HepG2 (cell line): ENCODE data around the gene HMGN1. TPM values are rescaled to one million over a fixed set of nuclear protein-coding genes. Genes with fewer than 3 reads are reported as not detected.
A peak's percentile ranks its signal among the peaks of the same experiment; 100 is the strongest.

Experiments
- AKNA ChIP-seq: sonication (generic); formaldehyde crosslinking; IDR thresholded peaks from 2 replicates; pipeline ENCODE4 v1.4.0; 2020; ENCODE audit warnings: missing genetic modification reagents, borderline replicate concordance
- BRD4 ChIP-seq: sonication (generic); formaldehyde crosslinking; IDR thresholded peaks from 2 replicates; pipeline ENCODE4 v1.4.0; 2020; ENCODE audit warnings: missing genetic modification reagents
- FOSL1 ChIP-seq: sonication (generic); formaldehyde crosslinking; IDR thresholded peaks from 2 replicates; pipeline ENCODE4 v1.9.0; 2021; ENCODE audit warnings: missing genetic modification reagents, borderline replicate concordance
- HHEX ChIP-seq: IDR thresholded peaks from 2 replicates; pipeline ENCODE4 v1.6.1; 2016; ENCODE audit warnings: control low read depth
- MEF2D ChIP-seq: sonication (generic); formaldehyde crosslinking; IDR thresholded peaks from 2 replicates; pipeline ENCODE4 v1.5.1; 2020; ENCODE audit warnings: mild to moderate bottlenecking, missing genetic modification reagents
- MIXL1 ChIP-seq: IDR thresholded peaks from 2 replicates; pipeline ENCODE4 v1.6.1; 2016
- NFYB ChIP-seq: sonication (generic); formaldehyde crosslinking; IDR thresholded peaks from 2 replicates; pipeline ENCODE4 v1.4.0; 2020; ENCODE audit warnings: missing genetic modification reagents
- NR2F2 ChIP-seq: IDR thresholded peaks from 2 replicates; pipeline ENCODE4 v1.6.1; 2012; ENCODE audit warnings: low read depth, inconsistent platforms, borderline replicate concordance
- PRMT3 ChIP-seq: sonication (generic); formaldehyde crosslinking; IDR thresholded peaks from 2 replicates; pipeline ENCODE4 v1.8.1; 2022; ENCODE audit warnings: low read depth, mild to moderate bottlenecking, moderate library complexity, missing genetic modification reagents, borderline replicate concordance
- RORA ChIP-seq: sonication (generic); formaldehyde crosslinking; IDR thresholded peaks from 2 replicates; pipeline ENCODE4 v1.5.0; 2020; ENCODE audit warnings: mild to moderate bottlenecking, missing genetic modification reagents, moderate library complexity
- SOX13 ChIP-seq, 3 experiments: fragments of 450-650 bp in 1 of 3; sonication (generic) in 1 of 3; formaldehyde crosslinking in 1 of 3; IDR thresholded peaks in 2 of 3; conservative IDR thresholded peaks in 1 of 3; 2 replicates each; pipeline versions ENCODE4 v1.5.0 to v1.6.1; 2016 to 2020; ENCODE audit warnings: antibody characterized with exemption in 1 of 3, mild to moderate bottlenecking in 1 of 3, missing compliant biosample characterization in 1 of 3, missing genetic modification reagents in 1 of 3, moderate library complexity in 1 of 3
- U2AF2 ChIP-seq: fragments of 200-400 bp; formaldehyde crosslinking; IDR thresholded peaks from 2 replicates; pipeline ENCODE4 v1.6.1; 2017; ENCODE audit warnings: low read depth, mild to moderate bottlenecking, low read length
- XBP1 ChIP-seq: sonication (generic); formaldehyde crosslinking; IDR thresholded peaks from 2 replicates; pipeline ENCODE4 v1.5.0; 2020; ENCODE audit warnings: missing genetic modification reagents
- ZIK1 ChIP-seq: sonication (generic); formaldehyde crosslinking; IDR thresholded peaks from 2 replicates; pipeline ENCODE4 v1.5.0; 2020; ENCODE audit warnings: mild to moderate bottlenecking, low read depth, missing genetic modification reagents, borderline replicate concordance
- ZKSCAN1 ChIP-seq: fragments of 150-350 bp; IDR thresholded peaks from 2 replicates; pipeline ENCODE4 v1.6.1; 2014; ENCODE audit warnings: low read length
- ZNF207 ChIP-seq: fragments of 450-650 bp; IDR thresholded peaks from 2 replicates; pipeline ENCODE4 v1.6.1; 2016; ENCODE audit warnings: antibody characterized with exemption, borderline replicate concordance
- ZNF232 ChIP-seq: sonication (generic); formaldehyde crosslinking; IDR thresholded peaks from 2 replicates; pipeline ENCODE4 v1.4.0; 2020; ENCODE audit warnings: missing genetic modification reagents, borderline replicate concordance
- ZNF543 ChIP-seq: sonication (generic); formaldehyde crosslinking; IDR thresholded peaks from 2 replicates; pipeline ENCODE4 v1.4.0; 2020; ENCODE audit warnings: mild to moderate bottlenecking, missing genetic modification reagents
- ZNF670 ChIP-seq: sonication (generic); formaldehyde crosslinking; IDR thresholded peaks from 2 replicates; pipeline ENCODE4 v1.8.0; 2022; ENCODE audit warnings: mild to moderate bottlenecking, missing genetic modification reagents, borderline replicate concordance
- ZNF704 ChIP-seq: sonication (generic); formaldehyde crosslinking; IDR thresholded peaks from 2 replicates; pipeline ENCODE4 v1.8.1; 2023; ENCODE audit warnings: mild to moderate bottlenecking, inconsistent platforms, moderate library complexity, missing genetic modification reagents, borderline replicate concordance
- ZSCAN30 ChIP-seq: sonication (generic); formaldehyde crosslinking; IDR thresholded peaks from 2 replicates; pipeline ENCODE4 v1.5.0; 2020; ENCODE audit warnings: mild to moderate bottlenecking, missing genetic modification reagents
- polyA plus RNA-seq, 8 experiments: library from polyadenylated mRNA; depleted of rRNA in 3 of 8; stranded (reverse) in 7 of 8; unstranded in 1 of 8; fragments of >200 nt; fragmentation: Illumina TruSeq in 4 of 8; extraction: Trizol in 4 of 8; gene quantifications; 2 replicates each; pipeline versions ENCODE4 v1.2.1 to v1.2.3, GENCODE V29; 2011 to 2016; ENCODE audit warnings: low read depth in 4 of 8, missing spikeins in 1 of 8, mixed read lengths in 1 of 8; ENCODE audit not compliant: insufficient read depth in 1 of 8
- total RNA-seq, 5 experiments: library from RNA; depleted of rRNA; stranded (reverse); fragments of >200 nt; fragmentation: Illumina TruSeq; extraction: Trizol; gene quantifications; 2 replicates each; pipeline ENCODE4 v1.2.3, GENCODE V29; 2016; ENCODE audit warnings: low read depth in 1 of 5
- TF ChIP-seq, protein P1 (sequence below): sonication (generic); formaldehyde crosslinking; IDR thresholded peaks from 2 replicates; pipeline ENCODE4 v1.8.1; 2023; ENCODE audit warnings: mild to moderate bottlenecking, missing genetic modification reagents

HMGN1 gene
- total and polyA plus RNA-seq, 2 of the 13 experiments (the other 11 are each of a cell fraction or from before 2014, with no cell fraction given), result 104 to 286 TPM

GRCh38 chr21:39388038-39388810 lies 39.3 kb upstream of the HMGN1 start (continued):
- no peak for TF ChIP-seq AKNA
- TF ChIP-seq MEF2D (CRISPR knock-in tag), result no peak
- no peak for TF ChIP-seq ZNF704 (CRISPR knock-in tag)
- TF ChIP-seq ZNF670 (CRISPR knock-in tag), result no peak
- 0 out of 2 replicates have a peak, but pooled peaks have one; percentile 35 for TF ChIP-seq ZNF543 (CRISPR knock-in tag)
- TF ChIP-seq ZSCAN30 (CRISPR knock-in tag), result no peak
- no peak for TF ChIP-seq FOSL1 (CRISPR knock-in tag)
- 0 out of 2 replicates have a peak, but pooled peaks have one; percentile 62 for TF ChIP-seq ZIK1 (CRISPR knock-in tag)
- no peak for TF ChIP-seq U2AF2
- TF ChIP-seq MIXL1 (CRISPR knock-in tag), result 0 out of 2 replicates have a peak, but pooled peaks have one; percentile 36
- TF ChIP-seq RORA (CRISPR knock-in tag), result no peak
- no peak for TF ChIP-seq BRD4
- no peak for TF ChIP-seq HHEX (CRISPR knock-in tag)
- no peak for TF ChIP-seq PRMT3
- no peak for TF ChIP-seq SOX13 (IDR thresholded peaks at IDR 0.05)
- TF ChIP-seq SOX13 (CRISPR knock-in tag; conservative IDR thresholded peaks at IDR 0.05 in 1 of 2, IDR thresholded peaks at IDR 0.05 in 1 of 2), result no peak
- TF ChIP-seq NFYB (CRISPR knock-in tag), result 0 out of 2 replicates have a peak, but pooled peaks have one; percentile 21
- TF ChIP-seq, protein P1, sequence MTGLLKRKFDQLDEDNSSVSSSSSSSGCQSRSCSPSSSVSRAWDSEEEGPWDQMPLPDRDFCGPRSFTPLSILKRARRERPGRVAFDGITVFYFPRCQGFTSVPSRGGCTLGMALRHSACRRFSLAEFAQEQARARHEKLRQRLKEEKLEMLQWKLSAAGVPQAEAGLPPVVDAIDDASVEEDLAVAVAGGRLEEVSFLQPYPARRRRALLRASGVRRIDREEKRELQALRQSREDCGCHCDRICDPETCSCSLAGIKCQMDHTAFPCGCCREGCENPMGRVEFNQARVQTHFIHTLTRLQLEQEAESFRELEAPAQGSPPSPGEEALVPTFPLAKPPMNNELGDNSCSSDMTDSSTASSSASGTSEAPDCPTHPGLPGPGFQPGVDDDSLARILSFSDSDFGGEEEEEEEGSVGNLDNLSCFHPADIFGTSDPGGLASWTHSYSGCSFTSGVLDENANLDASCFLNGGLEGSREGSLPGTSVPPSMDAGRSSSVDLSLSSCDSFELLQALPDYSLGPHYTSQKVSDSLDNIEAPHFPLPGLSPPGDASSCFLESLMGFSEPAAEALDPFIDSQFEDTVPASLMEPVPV (CRISPR knock-in tag), result 0 out of 2 replicates have a peak, but pooled peaks have one; percentile 51
- TF ChIP-seq XBP1 (CRISPR knock-in tag), result no peak
- TF ChIP-seq NR2F2, result no peak
- TF ChIP-seq ZKSCAN1, result no peak
- TF ChIP-seq ZNF207, result no peak
- TF ChIP-seq ZNF232 (CRISPR knock-in tag), result no peak
